ENCODE results near the gene MMP8. TPM values are rescaled to one million over a fixed set of nuclear protein-coding genes. Genes with fewer than 3 reads are reported as not detected.

Gene MMP8
- total RNA-seq, 1 experiment from 2014 or later, result not detected

DNA sequence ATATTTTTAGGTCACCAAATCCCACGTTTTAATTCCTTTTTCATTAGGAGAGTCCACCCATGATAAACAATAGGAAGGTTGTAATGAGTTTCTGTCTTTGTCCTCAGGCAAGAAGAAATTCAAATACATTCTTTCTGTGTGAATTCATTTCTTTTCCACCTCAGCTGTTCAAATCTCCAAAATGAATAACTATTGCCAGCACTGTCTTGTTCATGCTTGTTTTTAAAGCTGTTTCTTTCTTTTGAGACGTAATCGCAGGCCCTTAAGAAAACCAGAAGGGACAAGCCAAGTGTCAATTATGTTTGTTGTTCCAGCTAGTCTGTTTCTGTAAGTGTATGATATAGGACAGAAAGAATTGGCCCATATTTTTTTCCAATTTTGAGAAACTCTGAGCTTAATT is 39.4 kb downstream of the MMP8 start:
- no peak for DNase-seq

More for the DNA sequence above, 39.4 kb downstream of the MMP8 start:
- Histone ChIP-seq H3K9me3 (ENCODE audit: control insufficient read depth, low read depth, low read length) (no peaks in the 10 kb centered on the region), H4K5ac (ENCODE audit: insufficient read length, low read depth, low read length) (no peak overlapping the region), H2BK20ac (ENCODE audit: low read depth, low read length, poor library complexity, severe bottlenecking) (no peak overlapping the region), H3K79me1 (ENCODE audit: insufficient read depth, low read depth, low read length, poor library complexity, severe bottlenecking) (no peaks in the 10 kb centered on the region), H3K23ac (ENCODE audit: insufficient read length, low read depth, low read length) (no peak overlapping the region), H3K79me2 (ENCODE audit: insufficient read depth, low read length) (no peaks in the 10 kb centered on the region), H3K56ac (ENCODE audit: insufficient read length, low read depth, low read length) (no peak overlapping the region), H2BK15ac (ENCODE audit: low read depth, low read length) (no peak overlapping the region), H3K18ac (ENCODE audit: insufficient read length, low read depth, low read length) (no peak overlapping the region), H3K9ac (ENCODE audit: extremely low read depth, insufficient read length, low read length) (no peak overlapping the region), H2BK12ac (ENCODE audit: insufficient read length, low read depth, low read length) (no peak overlapping the region), H3K4me1 (ENCODE audit: insufficient read depth, low read length) (no peaks in the 10 kb centered on the region; the same call in 1 of the 2 replicates), H3K27me3 (ENCODE audit: insufficient read depth, low read length) (no peaks in the 10 kb centered on the region), H4K8ac (replicated peaks; ENCODE audit: insufficient read length, low read depth, low read length) (no peak overlapping the region), H2BK5ac (ENCODE audit: insufficient read length, low read length) (no peak overlapping the region), H2BK120ac (ENCODE audit: low read depth, low read length, poor library complexity, severe bottlenecking) (no peak overlapping the region), H2AFZ (ENCODE audit: low read length) (no peak overlapping the region), H3T11ph (ENCODE audit: low read length) (no peak overlapping the region), H4K91ac (ENCODE audit: insufficient read length, low read depth, low read length) (no peak overlapping the region), H3K23me2 (ENCODE audit: insufficient read length, low read depth, low read length, poor library complexity, severe bottlenecking) (no peaks in the 10 kb centered on the region), H3K4ac (ENCODE audit: low read depth, low read length) (no peak overlapping the region), H3K4me2 (ENCODE audit: insufficient read depth, insufficient read length, low read length) (no peak overlapping the region), H3K27ac (ENCODE audit: insufficient read length, low read depth, low read length) (no peak overlapping the region), H4K20me1 (ENCODE audit: control insufficient read depth, insufficient read depth, insufficient read length) (no peaks in the 10 kb centered on the region), H3K14ac (ENCODE audit: insufficient read depth, low read length) (no peak overlapping the region), H2AK5ac (ENCODE audit: insufficient read length, low read length) (no peak overlapping the region)
- H3K4me3 Mint-ChIP-seq, result no peak overlapping the region
- peaks cover 0 to 4% (median 2%) of the 10 kb centered on the region in 3 experiments; a peak in 3 of 7 replicates for H3K36me3 Mint-ChIP-seq (ENCODE audit: insufficient read depth in 1 of 3, low read depth in 3 of 3)
- TF ChIP-seq, protein P1, sequence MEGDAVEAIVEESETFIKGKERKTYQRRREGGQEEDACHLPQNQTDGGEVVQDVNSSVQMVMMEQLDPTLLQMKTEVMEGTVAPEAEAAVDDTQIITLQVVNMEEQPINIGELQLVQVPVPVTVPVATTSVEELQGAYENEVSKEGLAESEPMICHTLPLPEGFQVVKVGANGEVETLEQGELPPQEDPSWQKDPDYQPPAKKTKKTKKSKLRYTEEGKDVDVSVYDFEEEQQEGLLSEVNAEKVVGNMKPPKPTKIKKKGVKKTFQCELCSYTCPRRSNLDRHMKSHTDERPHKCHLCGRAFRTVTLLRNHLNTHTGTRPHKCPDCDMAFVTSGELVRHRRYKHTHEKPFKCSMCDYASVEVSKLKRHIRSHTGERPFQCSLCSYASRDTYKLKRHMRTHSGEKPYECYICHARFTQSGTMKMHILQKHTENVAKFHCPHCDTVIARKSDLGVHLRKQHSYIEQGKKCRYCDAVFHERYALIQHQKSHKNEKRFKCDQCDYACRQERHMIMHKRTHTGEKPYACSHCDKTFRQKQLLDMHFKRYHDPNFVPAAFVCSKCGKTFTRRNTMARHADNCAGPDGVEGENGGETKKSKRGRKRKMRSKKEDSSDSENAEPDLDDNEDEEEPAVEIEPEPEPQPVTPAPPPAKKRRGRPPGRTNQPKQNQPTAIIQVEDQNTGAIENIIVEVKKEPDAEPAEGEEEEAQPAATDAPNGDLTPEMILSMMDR (conservative IDR thresholded peaks at IDR 0.05), result no peak
- H3K4me1 Mint-ChIP-seq, result peaks cover 15 to 22% of the 10 kb centered on the region in 2 experiments
- H3K9me3 Mint-ChIP-seq, result peaks cover 3% of the 10 kb centered on the region in 2 experiments; a peak in 4 of 5 replicates
- H3K27me3 Mint-ChIP-seq (ENCODE audit: low read depth), result no peaks in the 10 kb centered on the region
- no CpG with 5 or more reads among the region's 3 CpGs for WGBS (ENCODE audit: extremely low coverage, insufficient read length, low lambda C conversion rate)
- H3K27ac Mint-ChIP-seq, result no peak overlapping the region
